GM12878 (cell line): Measurements from ENCODE around the gene HMHB1. TPM values are rescaled to one million over a fixed set of nuclear protein-coding genes. Genes with fewer than 3 reads are reported as not detected.

Experiments
- CBX5 ChIP-seq: sonication (generic); IDR thresholded peaks from 2 replicates; pipeline ENCODE4 v1.6.1; 2016; ENCODE audit warnings: low read depth, moderate library complexity, mild to moderate bottlenecking, inconsistent platforms
- CREB1 ChIP-seq: IDR thresholded peaks from 2 replicates; pipeline ENCODE4 v1.6.1; 2012; ENCODE audit warnings: low read depth, mild to moderate bottlenecking, inconsistent platforms
- EZH2 ChIP-seq: IDR thresholded peaks from 2 replicates; pipeline ENCODE4 v1.6.1; 2012; ENCODE audit warnings: low read depth, mild to moderate bottlenecking, control low read depth, inconsistent platforms, low read length, borderline replicate concordance; ENCODE audit not compliant: control insufficient read depth
- FOS ChIP-seq: IDR thresholded peaks from 3 replicates; pipeline ENCODE4 v1.6.1; 2011; ENCODE audit warnings: borderline replicate concordance; ENCODE audit not compliant: insufficient read length; ENCODE audit errors: extremely low read depth
- FOXM1 ChIP-seq: IDR thresholded peaks from 2 replicates; pipeline ENCODE4 v1.6.1; 2012; ENCODE audit warnings: low read depth, mild to moderate bottlenecking, inconsistent platforms, low read length, moderate library complexity
- MXI1 ChIP-seq: fragments of 150-350 bp; IDR thresholded peaks from 2 replicates; pipeline ENCODE4 v1.6.1; 2011; ENCODE audit warnings: low read depth, mild to moderate bottlenecking, inconsistent platforms, low read length, improper control_type of control experiment
- NFYB ChIP-seq: IDR thresholded peaks from 2 replicates; pipeline ENCODE4 v1.6.1; 2011; ENCODE audit warnings: low read depth, mild to moderate bottlenecking, low read length, improper control_type of control experiment, moderate library complexity; ENCODE audit not compliant: insufficient read depth
- RB1 ChIP-seq: fragments of 450-650 bp; formaldehyde crosslinking; IDR thresholded peaks from 2 replicates; pipeline ENCODE4 v1.6.1; 2017; ENCODE audit warnings: mild to moderate bottlenecking, borderline replicate concordance
- RELA ChIP-seq: fragments of 450-650 bp; IDR thresholded peaks from 2 replicates; pipeline ENCODE4 v1.8.0; 2014; ENCODE audit warnings: borderline replicate concordance; ENCODE audit not compliant: partially characterized antibody
- ZNF622 ChIP-seq: fragments of 450-650 bp; IDR thresholded peaks from 2 replicates; pipeline ENCODE4 v1.6.1; 2017; ENCODE audit warnings: mild to moderate bottlenecking, inconsistent platforms
- ZSCAN29 ChIP-seq: fragments of 450-650 bp; IDR thresholded peaks from 2 replicates; pipeline ENCODE4 v1.6.1; 2017; ENCODE audit warnings: mild to moderate bottlenecking, moderate library complexity
- polyA plus RNA-seq, 11 experiments: library from polyadenylated mRNA; depleted of rRNA in 4 of 11; unstranded in 6 of 11; stranded (reverse) in 5 of 11; fragments of >200 nt; fragmentation: Nextera tagmentation in 4 of 11; fragmentation: Illumina TruSeq in 1 of 11; extraction: Ambion mirVana in 4 of 11; extraction: Trizol in 1 of 11; gene quantifications; 1 replicate in 1 of 11; 2 replicates in 10 of 11; pipeline versions ENCODE4 v1.2.1 to v1.2.3, GENCODE V29; 2011 to 2016; ENCODE audit warnings: inconsistent platforms in 2 of 11, missing spikeins in 2 of 11, low read depth in 1 of 11
- total RNA-seq, 4 experiments: library from RNA; depleted of rRNA in 3 of 4; stranded (reverse); fragments of >200 nt in 3 of 4; fragmentation: Illumina TruSeq in 1 of 4; extraction: Trizol in 1 of 4; gene quantifications; 2 replicates each; pipeline versions ENCODE4 v1.2.1 to v1.2.3, GENCODE V29; 2013 to 2021
- TF ChIP-seq, protein P1 (sequence below): fragments of 450-650 bp; formaldehyde crosslinking; IDR thresholded peaks from 2 replicates; pipeline ENCODE4 v1.4.0; 2022; ENCODE audit warnings: mild to moderate bottlenecking, moderate library complexity
- TF ChIP-seq, protein P2 (sequence below): IDR thresholded peaks from 2 replicates; pipeline ENCODE4 v1.6.1; 2012; ENCODE audit warnings: low read depth, low read length, improper control_type of control experiment
- TF ChIP-seq, protein P3 (sequence below): IDR thresholded peaks from 2 replicates; pipeline ENCODE4 v1.6.1; 2011; ENCODE audit warnings: low read depth, low read length, improper control_type of control experiment, borderline replicate concordance

Gene HMHB1
- total and polyA plus RNA-seq, 10 of the 15 experiments (the other 5 are each of a cell fraction or from before 2014, with no cell fraction given), result 0.45 to 20.3 (median 4.6) TPM

DNA sequence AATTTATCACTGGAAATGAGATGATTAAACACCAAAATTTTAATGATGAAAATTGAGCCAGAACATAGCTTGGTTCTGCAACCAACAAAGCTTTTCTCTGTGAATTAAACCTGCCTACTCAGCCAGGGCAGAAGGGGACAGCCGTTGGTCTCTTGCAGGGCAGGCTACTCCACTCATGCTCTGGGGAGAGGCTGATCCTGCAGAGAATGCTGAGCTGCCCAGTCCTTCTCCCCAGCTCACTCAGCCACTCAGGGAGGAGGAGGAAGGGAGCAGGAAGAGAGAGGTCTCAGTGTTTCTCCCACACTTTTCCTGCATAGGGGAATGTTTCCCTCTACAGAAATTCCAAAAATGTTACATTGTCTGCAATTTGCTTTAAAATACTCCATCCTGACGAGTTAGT, 40.4 kb upstream of the HMHB1 start (continued):
- TF ChIP-seq, protein P1, sequence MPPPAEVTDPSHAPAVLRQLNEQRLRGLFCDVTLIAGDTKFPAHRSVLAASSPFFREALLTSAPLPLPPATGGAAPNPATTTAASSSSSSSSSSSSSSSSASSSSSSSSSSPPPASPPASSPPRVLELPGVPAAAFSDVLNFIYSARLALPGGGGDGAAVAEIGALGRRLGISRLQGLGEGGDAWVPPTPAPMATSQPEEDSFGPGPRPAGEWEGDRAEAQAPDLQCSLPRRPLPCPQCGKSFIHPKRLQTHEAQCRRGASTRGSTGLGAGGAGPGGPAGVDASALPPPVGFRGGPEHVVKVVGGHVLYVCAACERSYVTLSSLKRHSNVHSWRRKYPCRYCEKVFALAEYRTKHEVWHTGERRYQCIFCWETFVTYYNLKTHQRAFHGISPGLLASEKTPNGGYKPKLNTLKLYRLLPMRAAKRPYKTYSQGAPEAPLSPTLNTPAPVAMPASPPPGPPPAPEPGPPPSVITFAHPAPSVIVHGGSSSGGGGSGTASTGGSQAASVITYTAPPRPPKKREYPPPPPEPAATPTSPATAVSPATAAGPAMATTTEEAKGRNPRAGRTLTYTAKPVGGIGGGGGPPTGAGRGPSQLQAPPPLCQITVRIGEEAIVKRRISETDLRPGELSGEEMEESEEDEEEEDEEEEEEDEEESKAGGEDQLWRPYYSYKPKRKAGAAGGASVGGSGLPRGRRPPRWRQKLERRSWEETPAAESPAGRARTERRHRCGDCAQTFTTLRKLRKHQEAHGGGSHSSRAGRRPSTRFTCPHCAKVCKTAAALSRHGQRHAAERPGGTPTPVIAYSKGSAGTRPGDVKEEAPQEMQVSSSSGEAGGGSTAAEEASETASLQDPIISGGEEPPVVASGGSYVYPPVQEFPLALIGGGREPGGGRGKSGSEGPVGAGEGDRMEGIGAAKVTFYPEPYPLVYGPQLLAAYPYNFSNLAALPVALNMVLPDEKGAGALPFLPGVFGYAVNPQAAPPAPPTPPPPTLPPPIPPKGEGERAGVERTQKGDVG, result no peak
- TF ChIP-seq, protein P2, sequence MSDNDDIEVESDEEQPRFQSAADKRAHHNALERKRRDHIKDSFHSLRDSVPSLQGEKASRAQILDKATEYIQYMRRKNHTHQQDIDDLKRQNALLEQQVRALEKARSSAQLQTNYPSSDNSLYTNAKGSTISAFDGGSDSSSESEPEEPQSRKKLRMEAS, result no peak
- no peak for TF ChIP-seq MXI1
- TF ChIP-seq CBX5, result no peak
- TF ChIP-seq EZH2, result no peak
- no peak for TF ChIP-seq FOS
- TF ChIP-seq ZNF622, result no peak
- no peak for TF ChIP-seq ZSCAN29
- no peak for TF ChIP-seq NFYB
- TF ChIP-seq RELA, result no peak
- no peak for TF ChIP-seq RB1
- no peak for TF ChIP-seq FOXM1
- TF ChIP-seq, protein P3, sequence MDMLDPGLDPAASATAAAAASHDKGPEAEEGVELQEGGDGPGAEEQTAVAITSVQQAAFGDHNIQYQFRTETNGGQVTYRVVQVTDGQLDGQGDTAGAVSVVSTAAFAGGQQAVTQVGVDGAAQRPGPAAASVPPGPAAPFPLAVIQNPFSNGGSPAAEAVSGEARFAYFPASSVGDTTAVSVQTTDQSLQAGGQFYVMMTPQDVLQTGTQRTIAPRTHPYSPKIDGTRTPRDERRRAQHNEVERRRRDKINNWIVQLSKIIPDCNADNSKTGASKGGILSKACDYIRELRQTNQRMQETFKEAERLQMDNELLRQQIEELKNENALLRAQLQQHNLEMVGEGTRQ, result no peak
- TF ChIP-seq CREB1, result no peak
